CD4-positive, alpha-beta T cell treated with Interleukin-4 for 1 hour (primary cell): ENCODE results near the gene KCNJ1.

Experiments used
- DNase-seq, 2 donors: peaks; one replicate each; pipeline ENCODE4 v3.0.0-alpha.2; 2020 to 2022

Gene KCNJ1

GRCh38 chr11:128819198-128819597 lies 47.9 kb downstream of the KCNJ1 start:
- DNase-seq: no peak

GRCh38 chr11:128814856-128815705 lies 52.0 kb downstream of the KCNJ1 start:
- no peak for DNase-seq

- no peak for DNase-seq
Measured at GRCh38 chr11:128813729-128814128, 53.4 kb downstream of the KCNJ1 start.

- no peak for DNase-seq
Measured at GRCh38 chr11:128810784-128811514, 56.1 kb downstream of the KCNJ1 start.

- no peak for DNase-seq
Measured at GRCh38 chr11:128809128-128809527, 58.0 kb downstream of the KCNJ1 start.

- DNase-seq: no peak
Measured at GRCh38 chr11:128807909-128808308, 59.2 kb downstream of the KCNJ1 start.

- no peak for DNase-seq
Measured at GRCh38 chr11:128806506-128807261, 60.4 kb downstream of the KCNJ1 start.

- DNase-seq: no peak
Measured at GRCh38 chr11:128804481-128804880, 62.6 kb downstream of the KCNJ1 start.

- no peak for DNase-seq
Measured at GRCh38 chr11:128803449-128804245, 63.4 kb downstream of the KCNJ1 start.

- DNase-seq: no peak
Measured at GRCh38 chr11:128803011-128803410, 64.1 kb downstream of the KCNJ1 start.

GRCh38 chr11:128802358-128802981 lies 64.6 kb downstream of the KCNJ1 start:
- DNase-seq: no peak

- DNase-seq: no peak
Measured at GRCh38 chr11:128800871-128801417, 66.2 kb downstream of the KCNJ1 start.

GRCh38 chr11:128796270-128796669 lies 70.8 kb downstream of the KCNJ1 start:
- no peak for DNase-seq

GRCh38 chr11:128790196-128790595 lies 76.9 kb downstream of the KCNJ1 start:
- DNase-seq: no peak

- DNase-seq: no peak
Measured at GRCh38 chr11:128789497-128790150, 77.5 kb downstream of the KCNJ1 start.
